ENCODE data around the gene LTA.

LTA gene

DNA sequence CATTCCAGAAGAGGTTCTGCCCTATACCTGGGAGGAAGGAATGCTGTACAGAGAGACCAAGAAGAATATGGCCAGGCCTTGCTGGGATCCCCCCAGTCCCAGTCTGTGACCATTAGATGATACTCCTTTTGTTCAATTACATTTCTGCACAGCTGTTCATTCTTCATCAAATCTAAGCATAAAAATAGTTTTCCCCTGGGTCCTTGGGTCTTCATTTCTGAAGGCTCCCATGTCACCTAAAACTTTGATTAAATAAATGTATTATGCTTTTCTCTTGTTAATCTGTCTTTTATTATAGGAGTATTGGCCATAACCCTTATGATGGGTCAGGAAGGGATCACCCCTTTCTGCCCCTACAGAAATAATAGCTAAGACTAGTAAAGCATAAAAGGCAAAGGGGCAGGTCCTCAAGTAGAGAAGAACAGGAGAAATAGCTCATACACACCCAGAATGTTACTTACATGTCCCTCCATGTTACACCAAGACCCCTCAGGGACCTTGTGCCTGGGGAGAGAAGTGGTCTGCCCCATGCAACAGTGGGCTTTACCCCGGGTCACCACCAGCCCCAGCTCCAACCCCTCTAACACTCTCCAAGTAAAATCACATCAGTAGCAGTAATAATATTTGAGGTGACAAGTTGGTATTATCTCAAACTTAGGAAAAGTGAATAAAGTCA lies 2.1 kb upstream of the LTA start:
- DNase-seq (ENCODE audit: low read depth): no peak

DNA sequence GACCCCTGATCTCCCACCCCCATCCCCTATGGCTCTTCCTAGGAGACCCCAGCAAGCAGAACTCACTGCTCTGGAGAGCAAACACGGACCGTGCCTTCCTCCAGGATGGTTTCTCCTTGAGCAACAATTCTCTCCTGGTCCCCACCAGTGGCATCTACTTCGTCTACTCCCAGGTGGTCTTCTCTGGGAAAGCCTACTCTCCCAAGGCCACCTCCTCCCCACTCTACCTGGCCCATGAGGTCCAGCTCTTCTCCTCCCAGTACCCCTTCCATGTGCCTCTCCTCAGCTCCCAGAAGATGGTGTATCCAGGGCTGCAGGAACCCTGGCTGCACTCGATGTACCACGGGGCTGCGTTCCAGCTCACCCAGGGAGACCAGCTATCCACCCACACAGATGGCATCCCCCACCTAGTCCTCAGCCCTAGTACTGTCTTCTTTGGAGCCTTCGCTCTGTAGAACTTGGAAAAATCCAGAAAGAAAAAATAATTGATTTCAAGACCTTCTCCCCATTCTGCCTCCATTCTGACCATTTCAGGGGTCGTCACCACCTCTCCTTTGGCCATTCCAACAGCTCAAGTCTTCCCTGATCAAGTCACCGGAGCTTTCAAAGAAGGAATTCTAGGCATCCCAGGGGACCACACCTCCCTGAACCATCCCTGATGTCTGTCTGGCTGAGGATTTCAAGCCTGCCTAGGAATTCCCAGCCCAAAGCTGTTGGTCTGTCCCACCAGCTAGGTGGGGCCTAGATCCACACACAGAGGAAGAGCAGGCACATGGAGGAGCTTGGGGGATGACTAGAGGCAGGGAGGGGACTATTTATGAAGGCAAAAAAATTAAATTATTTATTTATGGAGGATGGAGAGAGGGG lies 1.4 kb downstream of the LTA start:
- DNase-seq (ENCODE audit: low read depth): no peak

GRCh38 chr6:31574106-31575061 lies 2.3 kb downstream of the LTA start:
- DNase-seq (ENCODE audit: low read depth): no peak

DNA sequence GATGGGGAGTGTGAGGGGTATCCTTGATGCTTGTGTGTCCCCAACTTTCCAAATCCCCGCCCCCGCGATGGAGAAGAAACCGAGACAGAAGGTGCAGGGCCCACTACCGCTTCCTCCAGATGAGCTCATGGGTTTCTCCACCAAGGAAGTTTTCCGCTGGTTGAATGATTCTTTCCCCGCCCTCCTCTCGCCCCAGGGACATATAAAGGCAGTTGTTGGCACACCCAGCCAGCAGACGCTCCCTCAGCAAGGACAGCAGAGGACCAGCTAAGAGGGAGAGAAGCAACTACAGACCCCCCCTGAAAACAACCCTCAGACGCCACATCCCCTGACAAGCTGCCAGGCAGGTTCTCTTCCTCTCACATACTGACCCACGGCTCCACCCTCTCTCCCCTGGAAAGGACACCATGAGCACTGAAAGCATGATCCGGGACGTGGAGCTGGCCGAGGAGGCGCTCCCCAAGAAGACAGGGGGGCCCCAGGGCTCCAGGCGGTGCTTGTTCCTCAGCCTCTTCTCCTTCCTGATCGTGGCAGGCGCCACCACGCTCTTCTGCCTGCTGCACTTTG lies 3.3 kb downstream of the LTA start, which contains the start of gene TNF:
Gene TNF (plus strand): TSS at position 231 of the 567 bp plus-strand sequence. CDS start 177 bp downstream, at position 408.
- DNase-seq (ENCODE audit: low read depth): no peak

GRCh38 chr6:31575952-31576685 lies 4.0 kb downstream of the LTA start:
- DNase-seq (ENCODE audit: low read depth): no peak

- no peak for DNase-seq (ENCODE audit: low read depth)
Observed at GRCh38 chr6:31576897-31577578, 4.9 kb downstream of the LTA start.

- DNase-seq (ENCODE audit: low read depth): no peak
Observed at GRCh38 chr6:31577579-31577966, 5.5 kb downstream of the LTA start.

DNA sequence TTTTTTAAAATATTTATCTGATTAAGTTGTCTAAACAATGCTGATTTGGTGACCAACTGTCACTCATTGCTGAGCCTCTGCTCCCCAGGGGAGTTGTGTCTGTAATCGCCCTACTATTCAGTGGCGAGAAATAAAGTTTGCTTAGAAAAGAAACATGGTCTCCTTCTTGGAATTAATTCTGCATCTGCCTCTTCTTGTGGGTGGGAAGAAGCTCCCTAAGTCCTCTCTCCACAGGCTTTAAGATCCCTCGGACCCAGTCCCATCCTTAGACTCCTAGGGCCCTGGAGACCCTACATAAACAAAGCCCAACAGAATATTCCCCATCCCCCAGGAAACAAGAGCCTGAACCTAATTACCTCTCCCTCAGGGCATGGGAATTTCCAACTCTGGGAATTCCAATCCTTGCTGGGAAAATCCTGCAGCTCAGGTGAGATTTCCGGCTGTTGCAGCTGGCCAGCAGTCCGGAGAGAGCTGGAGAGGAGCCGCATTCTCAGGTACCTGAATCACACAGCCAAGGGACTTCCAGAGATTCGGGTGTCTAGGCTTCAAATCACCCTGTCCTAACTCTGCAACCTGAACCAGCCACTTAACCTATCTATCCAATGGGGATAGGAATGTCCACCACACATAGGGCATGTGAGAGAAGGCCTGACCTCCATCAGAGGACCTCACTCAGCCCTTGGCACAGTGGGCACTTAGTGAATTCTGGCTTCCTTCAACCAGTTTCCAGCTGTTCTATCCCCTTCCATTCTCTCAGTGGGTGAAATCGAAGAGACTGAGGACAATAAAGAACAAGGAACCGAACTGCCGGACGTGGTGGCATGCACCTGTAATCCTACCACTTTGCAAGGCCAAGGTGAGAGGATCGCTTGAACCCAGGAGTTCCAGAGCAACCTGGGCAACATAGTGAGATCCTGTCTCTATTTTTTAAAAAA lies 6.4 kb downstream of the LTA start:
- DNase-seq (ENCODE audit: low read depth): no peak

DNA sequence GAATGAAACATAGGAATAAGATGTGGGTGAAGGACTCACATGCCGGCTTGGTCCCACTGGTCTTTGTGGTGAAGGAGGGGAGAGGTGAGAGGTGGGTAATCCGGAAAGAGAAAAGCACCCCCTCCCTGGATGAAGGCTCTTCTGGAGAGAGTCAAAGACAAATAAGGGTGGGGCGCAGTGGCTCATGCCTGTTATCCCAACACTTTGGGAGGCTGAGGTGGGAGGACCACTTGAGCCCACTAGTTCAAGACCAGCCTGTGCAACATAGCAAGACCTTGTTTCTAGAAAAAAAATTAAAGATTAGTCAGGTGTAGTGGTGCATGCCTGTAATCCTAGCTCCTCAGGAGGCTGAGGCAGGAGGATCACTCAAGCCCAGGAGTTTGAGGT lies 7.0 kb downstream of the LTA start:
- no peak for DNase-seq (ENCODE audit: low read depth)

GRCh38 chr6:31579546-31580437 lies 7.7 kb downstream of the LTA start:
- no peak for DNase-seq (ENCODE audit: low read depth)

DNA sequence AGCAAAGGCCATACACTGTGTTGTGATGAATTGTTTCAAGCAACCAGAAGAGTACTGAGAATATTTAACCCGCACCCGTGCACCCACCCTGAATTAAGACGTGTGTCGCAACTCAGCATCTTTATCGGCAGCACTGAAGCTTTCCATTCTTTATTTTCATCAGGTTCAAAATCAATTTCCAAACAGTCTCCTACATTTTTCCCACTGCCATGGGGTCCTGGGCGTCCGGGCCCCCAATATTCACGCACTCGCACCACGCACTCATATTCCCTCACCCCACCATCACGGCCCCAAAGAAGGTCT lies 8.3 kb downstream of the LTA start:
- no peak for DNase-seq (ENCODE audit: low read depth)

GRCh38 chr6:31580807-31581433 lies 8.8 kb downstream of the LTA start:
- no peak for DNase-seq (ENCODE audit: low read depth)

DNA sequence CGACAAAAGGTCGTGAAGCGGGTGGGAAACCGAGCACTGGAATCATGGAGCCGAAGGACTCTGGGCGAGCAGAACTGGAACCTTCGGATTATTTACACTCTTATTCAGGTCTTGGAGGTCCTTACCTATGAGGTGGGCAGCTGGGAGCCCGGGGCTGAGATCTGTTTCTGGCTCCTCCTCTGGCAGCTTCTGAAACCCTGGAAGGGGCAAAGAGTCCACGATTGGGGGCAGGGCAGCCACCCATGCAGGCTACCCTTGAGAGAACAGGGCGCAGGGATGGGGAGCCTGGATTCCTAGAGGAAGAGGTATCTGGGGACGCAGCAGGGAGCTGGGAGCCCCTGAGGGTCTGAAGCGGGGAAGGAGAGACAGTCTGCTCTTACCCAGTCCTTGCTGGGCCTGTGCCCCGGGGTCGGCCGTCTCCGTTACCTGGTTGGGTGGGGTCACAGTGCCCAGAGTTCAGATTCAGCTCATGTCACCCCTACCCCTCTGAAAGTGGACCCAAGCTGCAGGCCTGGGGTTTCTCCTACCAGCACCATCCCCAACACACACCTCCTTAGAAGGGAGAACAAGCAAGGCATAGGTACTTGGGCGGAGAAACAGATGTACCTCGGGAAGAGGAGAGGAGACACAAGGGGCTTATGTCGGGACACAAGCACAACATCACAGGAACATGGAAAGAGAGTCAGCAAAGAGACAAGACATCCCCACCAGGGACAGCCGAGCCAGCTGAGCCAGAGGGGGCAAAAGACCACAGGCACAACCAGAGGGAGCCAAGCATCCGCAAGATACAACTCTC lies 9.5 kb downstream of the LTA start:
- no peak for DNase-seq (ENCODE audit: low read depth)

DNA sequence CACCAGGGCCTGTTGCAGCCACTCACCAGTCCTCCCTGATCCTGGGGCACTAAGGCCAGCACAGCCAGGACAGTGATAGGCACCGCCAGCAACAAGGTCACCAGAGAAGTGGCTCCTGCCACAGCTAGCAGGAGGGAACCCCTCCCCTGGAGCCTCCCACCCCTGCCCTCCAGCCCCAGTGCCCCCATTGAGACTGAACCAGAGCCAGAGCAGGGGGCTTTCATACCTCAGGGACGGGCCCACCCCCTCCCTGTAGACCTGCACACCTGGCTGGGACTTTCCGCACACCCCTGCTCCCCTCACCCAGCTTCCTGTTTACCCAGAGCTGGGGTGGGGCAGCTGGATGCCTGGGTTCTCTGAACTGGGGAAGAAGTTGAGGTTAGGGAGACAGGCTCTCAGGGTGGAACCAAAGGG lies 10.1 kb downstream of the LTA start, which contains the start of gene LTB:
Gene LTB (minus strand): TSS at position 195 of the 414 bp plus-strand sequence. CDS start 7 bp downstream, at position 188.
- DNase-seq (ENCODE audit: low read depth): no peak

DNA sequence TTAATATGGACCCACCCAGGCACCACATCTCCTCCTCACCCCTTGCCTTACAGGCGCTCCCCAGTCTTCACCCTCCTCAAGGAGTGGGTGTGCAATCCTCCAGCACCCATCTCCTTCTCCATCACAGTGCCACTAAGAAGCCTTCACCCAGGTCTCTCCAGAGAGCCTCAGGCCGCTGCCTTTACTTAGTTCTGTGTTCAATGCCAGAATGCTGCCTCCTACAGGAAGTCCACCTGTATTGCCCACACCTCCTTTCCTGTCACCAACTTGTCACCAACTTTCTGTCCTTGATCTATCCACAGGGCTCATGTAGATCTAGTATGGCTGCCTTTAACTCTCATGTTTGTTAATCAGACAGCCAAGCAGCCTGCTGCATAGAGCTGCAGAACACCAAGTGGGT lies 13.4 kb downstream of the LTA start:
- DNase-seq (ENCODE audit: low read depth): no peak

DNA sequence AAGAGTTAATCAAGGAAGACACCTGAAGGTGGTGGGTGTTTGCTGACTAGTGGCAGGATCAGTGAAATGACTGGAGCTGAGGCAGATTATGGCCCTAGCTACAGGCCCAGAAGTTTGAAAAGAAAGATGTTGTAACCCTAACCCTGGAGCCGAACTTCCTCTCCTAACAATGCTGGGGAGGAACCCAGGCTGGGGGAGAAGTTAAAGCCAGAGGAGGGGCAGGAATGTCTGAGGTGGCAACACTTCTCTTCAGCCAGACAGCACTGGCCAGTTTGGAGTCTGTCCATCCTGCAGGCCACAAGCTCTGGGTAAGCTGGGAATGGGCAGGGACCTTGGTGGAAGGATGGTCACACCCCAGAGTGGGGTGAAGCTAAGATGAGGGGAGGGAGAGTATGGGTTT lies 13.9 kb downstream of the LTA start, which contains the start of gene LST1:
Gene LST1 (plus strand): TSS at position 270 of the 400 bp plus-strand sequence. CDS start 1,023 bp downstream, outside the sequence.
- no peak for DNase-seq (ENCODE audit: low read depth)

Measured in HS-27A (cell line).